ENCODE data around the gene POMZP3. TPM values are rescaled to one million over a fixed set of nuclear protein-coding genes. Genes with fewer than 3 reads are reported as not detected.
"Not testable (repeated sequence)": the region's sequence is repeated elsewhere in the genome, so short reads cannot be mapped to it uniquely, and the experiment has no call there.

POMZP3 gene
- polyA plus RNA-seq, 1 donor from 2014 or later, result 1.4 TPM

DNA sequence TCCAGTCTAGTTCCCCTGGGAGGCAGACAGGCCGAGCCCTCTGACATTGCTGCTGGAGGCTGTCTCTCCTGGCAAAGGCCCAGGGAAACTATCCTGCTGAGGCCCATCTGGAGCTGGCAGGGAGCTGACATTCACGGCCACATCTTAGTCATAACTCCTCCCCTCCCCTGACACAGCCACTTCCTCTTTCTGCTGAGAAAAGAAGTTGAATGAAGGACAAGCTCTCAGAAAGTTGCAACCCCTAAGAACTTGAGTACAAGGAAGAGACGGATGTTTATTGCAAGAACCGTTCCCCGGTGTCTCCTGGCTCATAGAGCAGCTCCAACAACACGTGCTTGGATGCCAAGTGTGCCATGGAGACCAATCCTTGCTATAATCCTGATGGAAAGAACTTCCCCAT lies 21.1 kb downstream of the POMZP3 start:
- not testable (repeated sequence) for H3K27ac ChIP-seq (ENCODE audit: low read length); H2AFZ ChIP-seq (ENCODE audit: low read depth, low read length); H3K4me3 ChIP-seq (ENCODE audit: low read length); H3K9me3 ChIP-seq (ENCODE audit: low read length); H3K36me3 ChIP-seq (ENCODE audit: insufficient read depth, low read length); H3K9ac ChIP-seq (ENCODE audit: low read length); H4K20me1 ChIP-seq (ENCODE audit: insufficient read depth); H3K9me2 ChIP-seq (ENCODE audit: insufficient read depth, low read length); H3K27me3 ChIP-seq (ENCODE audit: insufficient read depth, low read depth, low read length); H3K4me2 ChIP-seq (ENCODE audit: low read length); H3K79me2 ChIP-seq (replicated peaks; ENCODE audit: insufficient read depth, low read length); H3F3A ChIP-seq (ENCODE audit: insufficient read depth, low read length, poor library complexity, severe bottlenecking)

GRCh38 chr7:76600650-76601049 lies 26.4 kb downstream of the POMZP3 start:
- not testable (repeated sequence) for H3K9me2 ChIP-seq (ENCODE audit: insufficient read depth, low read length); H3K36me3 ChIP-seq (ENCODE audit: insufficient read depth, low read length); H3K27me3 ChIP-seq (ENCODE audit: insufficient read depth, low read depth, low read length); H3K79me2 ChIP-seq (replicated peaks; ENCODE audit: insufficient read depth, low read length); H3F3A ChIP-seq (ENCODE audit: insufficient read depth, low read length, poor library complexity, severe bottlenecking); H4K20me1 ChIP-seq (ENCODE audit: insufficient read depth); H2AFZ ChIP-seq (ENCODE audit: low read depth, low read length); H3K9me3 ChIP-seq (ENCODE audit: low read length); H3K27ac ChIP-seq (ENCODE audit: low read length); H3K4me3 ChIP-seq (ENCODE audit: low read length); H3K4me2 ChIP-seq (ENCODE audit: low read length); H3K9ac ChIP-seq (ENCODE audit: low read length)

DNA sequence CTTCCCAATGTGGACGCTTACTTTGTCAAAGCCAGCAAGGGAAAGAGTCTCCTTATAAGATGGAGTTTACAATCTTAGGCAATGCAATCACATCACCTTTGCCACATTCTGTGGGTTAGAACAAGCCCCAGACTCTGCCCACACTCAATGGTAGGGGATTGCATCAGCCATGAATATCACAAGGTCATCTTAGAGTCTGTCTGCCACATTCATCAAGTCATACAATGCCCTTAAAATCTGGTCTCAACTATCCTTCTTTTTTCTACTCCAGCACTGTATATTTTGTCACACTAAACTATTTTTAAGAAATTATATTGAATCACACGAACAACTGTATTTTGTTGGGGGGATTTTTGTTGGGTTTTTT lies 27.0 kb downstream of the POMZP3 start:
- H3K9me2 ChIP-seq (ENCODE audit: insufficient read depth, low read length); H3K4me3 ChIP-seq (ENCODE audit: low read length); H3K4me2 ChIP-seq (ENCODE audit: low read length); H3K79me2 ChIP-seq (replicated peaks; ENCODE audit: insufficient read depth, low read length); H2AFZ ChIP-seq (ENCODE audit: low read depth, low read length); H3K36me3 ChIP-seq (ENCODE audit: insufficient read depth, low read length); H4K20me1 ChIP-seq (ENCODE audit: insufficient read depth); H3K27ac ChIP-seq (ENCODE audit: low read length); H3K9me3 ChIP-seq (ENCODE audit: low read length); H3F3A ChIP-seq (ENCODE audit: insufficient read depth, low read length, poor library complexity, severe bottlenecking); H3K27me3 ChIP-seq (ENCODE audit: insufficient read depth, low read depth, low read length); H3K9ac ChIP-seq (ENCODE audit: low read length): not testable (repeated sequence)

DNA sequence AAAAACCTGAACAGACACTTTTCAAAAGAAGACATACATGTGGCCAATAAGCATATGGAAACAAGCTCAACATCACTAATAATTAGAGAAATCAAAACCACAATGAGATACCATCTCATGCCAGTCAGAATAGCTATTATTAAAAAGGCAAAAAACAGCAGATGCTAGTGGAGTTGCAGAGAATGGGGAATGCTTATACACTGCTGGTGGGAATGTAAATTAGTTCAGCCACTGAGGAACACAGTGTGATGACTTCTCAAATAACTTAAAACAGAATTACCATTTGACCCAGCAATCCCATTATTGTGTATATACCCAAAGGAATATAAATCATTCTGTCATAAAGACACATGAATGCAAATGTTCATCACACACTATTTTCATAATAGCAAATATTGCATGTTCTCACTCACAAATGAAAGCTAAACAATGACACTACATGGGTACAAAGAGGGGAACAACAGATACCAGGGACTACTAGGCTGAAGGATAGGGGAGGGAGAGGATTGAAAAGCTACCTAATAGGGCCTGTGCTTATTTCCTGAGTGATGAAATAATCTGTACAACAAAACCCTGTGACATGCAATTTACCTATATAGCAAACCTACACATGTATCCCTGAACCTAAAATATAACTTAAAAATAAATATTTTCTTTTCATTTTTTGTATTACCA lies 28.4 kb downstream of the POMZP3 start:
- not testable (repeated sequence) for H3K9me3 ChIP-seq (ENCODE audit: low read length); H3K79me2 ChIP-seq (replicated peaks; ENCODE audit: insufficient read depth, low read length); H4K20me1 ChIP-seq (ENCODE audit: insufficient read depth); H3K9ac ChIP-seq (ENCODE audit: low read length); H3K9me2 ChIP-seq (ENCODE audit: insufficient read depth, low read length); H3K36me3 ChIP-seq (ENCODE audit: insufficient read depth, low read length); H3K27ac ChIP-seq (ENCODE audit: low read length); H3K4me2 ChIP-seq (ENCODE audit: low read length); H3K27me3 ChIP-seq (ENCODE audit: insufficient read depth, low read depth, low read length); H2AFZ ChIP-seq (ENCODE audit: low read depth, low read length); H3F3A ChIP-seq (ENCODE audit: insufficient read depth, low read length, poor library complexity, severe bottlenecking); H3K4me3 ChIP-seq (ENCODE audit: low read length)

- not testable (repeated sequence) for H3K9me3 ChIP-seq (ENCODE audit: low read length); H4K20me1 ChIP-seq (ENCODE audit: insufficient read depth); H3K27me3 ChIP-seq (ENCODE audit: insufficient read depth, low read depth, low read length); H3K36me3 ChIP-seq (ENCODE audit: insufficient read depth, low read length); H3K9ac ChIP-seq (ENCODE audit: low read length); H3K4me3 ChIP-seq (ENCODE audit: low read length); H3K4me2 ChIP-seq (ENCODE audit: low read length); H3F3A ChIP-seq (ENCODE audit: insufficient read depth, low read length, poor library complexity, severe bottlenecking); H3K27ac ChIP-seq (ENCODE audit: low read length); H3K79me2 ChIP-seq (replicated peaks; ENCODE audit: insufficient read depth, low read length); H3K9me2 ChIP-seq (ENCODE audit: insufficient read depth, low read length); H2AFZ ChIP-seq (ENCODE audit: low read depth, low read length)
Observed at GRCh38 chr7:76597288-76597687, 29.8 kb downstream of the POMZP3 start.

GRCh38 chr7:76592694-76593093 lies 34.4 kb downstream of the POMZP3 start:
- not testable (repeated sequence) for H3K4me3 ChIP-seq (ENCODE audit: low read length); H3K4me2 ChIP-seq (ENCODE audit: low read length); H3F3A ChIP-seq (ENCODE audit: insufficient read depth, low read length, poor library complexity, severe bottlenecking); H3K9ac ChIP-seq (ENCODE audit: low read length); H2AFZ ChIP-seq (ENCODE audit: low read depth, low read length); H4K20me1 ChIP-seq (ENCODE audit: insufficient read depth); H3K27ac ChIP-seq (ENCODE audit: low read length); H3K79me2 ChIP-seq (replicated peaks; ENCODE audit: insufficient read depth, low read length); H3K36me3 ChIP-seq (ENCODE audit: insufficient read depth, low read length); H3K9me3 ChIP-seq (ENCODE audit: low read length); H3K9me2 ChIP-seq (ENCODE audit: insufficient read depth, low read length); H3K27me3 ChIP-seq (ENCODE audit: insufficient read depth, low read depth, low read length)

DNA sequence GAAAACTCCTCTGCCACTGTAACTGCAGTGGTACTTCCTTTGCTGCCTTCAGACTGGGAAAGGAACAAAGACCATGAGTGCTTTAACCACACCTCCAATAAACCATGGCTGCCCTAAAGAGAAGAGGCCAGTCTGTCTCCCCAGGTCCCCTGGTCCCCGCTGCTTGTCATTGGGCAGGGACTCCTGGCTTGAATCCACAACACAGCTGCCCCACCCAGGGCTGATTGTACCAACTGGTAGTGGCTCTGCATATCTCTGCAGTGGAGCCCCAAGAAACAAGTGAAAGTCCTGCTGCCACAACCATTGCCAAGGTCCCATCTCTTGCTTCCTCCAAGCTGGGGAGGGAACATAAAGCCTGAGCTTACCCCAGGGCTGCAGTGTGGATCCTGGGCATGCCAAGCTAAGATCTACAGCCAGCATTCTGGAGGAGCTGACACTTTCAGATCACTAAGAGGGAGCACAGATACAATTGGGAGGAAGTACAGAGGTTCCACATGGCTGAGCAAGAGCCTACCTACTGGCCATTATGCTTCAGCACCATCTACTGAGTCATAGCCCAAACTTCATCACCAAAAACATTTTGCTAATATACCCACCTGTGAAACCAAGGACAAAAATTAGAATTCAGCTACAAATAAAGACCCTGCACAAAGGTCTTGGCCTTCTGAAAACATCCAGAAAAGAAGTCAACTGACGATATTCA lies 35.3 kb downstream of the POMZP3 start:
- H3K9ac ChIP-seq (ENCODE audit: low read length); H3K27me3 ChIP-seq (ENCODE audit: insufficient read depth, low read depth, low read length); H3K36me3 ChIP-seq (ENCODE audit: insufficient read depth, low read length); H3K79me2 ChIP-seq (replicated peaks; ENCODE audit: insufficient read depth, low read length); H3K9me2 ChIP-seq (ENCODE audit: insufficient read depth, low read length); H4K20me1 ChIP-seq (ENCODE audit: insufficient read depth); H3K9me3 ChIP-seq (ENCODE audit: low read length); H3K4me2 ChIP-seq (ENCODE audit: low read length); H3F3A ChIP-seq (ENCODE audit: insufficient read depth, low read length, poor library complexity, severe bottlenecking); H3K27ac ChIP-seq (ENCODE audit: low read length); H2AFZ ChIP-seq (ENCODE audit: low read depth, low read length); H3K4me3 ChIP-seq (ENCODE audit: low read length): not testable (repeated sequence)

- not testable (repeated sequence) for H3K36me3 ChIP-seq (ENCODE audit: insufficient read depth, low read length); H3K4me3 ChIP-seq (ENCODE audit: low read length); H3K9me3 ChIP-seq (ENCODE audit: low read length); H3K27ac ChIP-seq (ENCODE audit: low read length); H3K9ac ChIP-seq (ENCODE audit: low read length); H3K27me3 ChIP-seq (ENCODE audit: insufficient read depth, low read depth, low read length); H3K9me2 ChIP-seq (ENCODE audit: insufficient read depth, low read length); H3F3A ChIP-seq (ENCODE audit: insufficient read depth, low read length, poor library complexity, severe bottlenecking); H3K79me2 ChIP-seq (replicated peaks; ENCODE audit: insufficient read depth, low read length); H2AFZ ChIP-seq (ENCODE audit: low read depth, low read length); H3K4me2 ChIP-seq (ENCODE audit: low read length); H4K20me1 ChIP-seq (ENCODE audit: insufficient read depth)
Observed at GRCh38 chr7:76591033-76591432, 36.0 kb downstream of the POMZP3 start.
